GM23338 (cell line): ENCODE measurements around the gene UPF2. TPM values are rescaled to one million over a fixed set of nuclear protein-coding genes. Genes with fewer than 3 reads are reported as not detected.

Experiments used
- ATAC-seq: fragments of 200-7000 bp; cut with Tn5 transposase; 3 replicates; pipeline ENCODE4 v1.9.1; 2020
- DNase-seq: peaks from one replicate; pipeline ENCODE4 v3.0.0-alpha.2; 2015; ENCODE audit warnings: low spot score
- H2AFZ ChIP-seq: fragments of 200-600 bp; sonication (generic); 2 replicates; pipeline ENCODE4 v1.8.0; 2016; ENCODE audit warnings: antibody characterized with exemption, mild to moderate bottlenecking, moderate library complexity
- H3F3A ChIP-seq: fragments of 200-600 bp; sonication (generic); replicated peaks from 2 replicates; pipeline ENCODE4 v1.8.0; 2017; ENCODE audit warnings: antibody characterized with exemption, mixed run types, low read depth
- H3K27ac ChIP-seq: fragments of 200-600 bp; sonication (generic); 2 replicates; pipeline ENCODE4 v1.6.1; 2016; ENCODE audit warnings: low read depth
- H3K27me3 ChIP-seq: fragments of 200-600 bp; sonication (generic); 2 replicates; pipeline ENCODE4 v1.8.0; 2016; ENCODE audit warnings: mild to moderate bottlenecking, mixed run types, moderate library complexity; ENCODE audit not compliant: insufficient read depth
- H3K36me3 ChIP-seq: fragments of 200-600 bp; sonication (generic); 2 replicates; pipeline ENCODE4 v1.8.0; 2016; ENCODE audit warnings: mild to moderate bottlenecking; ENCODE audit not compliant: insufficient read depth
- H3K4me1 ChIP-seq: fragments of 200-600 bp; sonication (generic); 2 replicates; pipeline ENCODE4 v1.8.0; 2016; ENCODE audit warnings: mild to moderate bottlenecking, moderate library complexity; ENCODE audit not compliant: insufficient read depth
- H3K4me2 ChIP-seq: fragments of 200-600 bp; sonication (generic); 2 replicates; pipeline ENCODE4 v1.7.1; 2017; ENCODE audit warnings: mixed run types
- H3K4me3 ChIP-seq: fragments of 200-600 bp; sonication (generic); 2 replicates; pipeline ENCODE4 v1.6.1; 2016; ENCODE audit warnings: mixed run types
- H3K79me2 ChIP-seq: fragments of 200-600 bp; sonication (generic); replicated peaks from 2 replicates; pipeline ENCODE4 v1.8.0; 2017; ENCODE audit warnings: mild to moderate bottlenecking; ENCODE audit not compliant: insufficient read depth
- H3K9me2 ChIP-seq: fragments of 200-600 bp; sonication (generic); 2 replicates; pipeline ENCODE4 v1.8.0; 2017; ENCODE audit not compliant: insufficient read depth
- H4K20me1 ChIP-seq: fragments of 200-600 bp; sonication (generic); replicated peaks from 2 replicates; pipeline ENCODE4 v1.8.0; 2017; ENCODE audit warnings: mild to moderate bottlenecking; ENCODE audit not compliant: insufficient read depth
- H3K27ac Mint-ChIP-seq: 2 replicates; pipeline ENCODE4 v1.8.0; 2020; ENCODE audit warnings: inconsistent platforms, mild to moderate bottlenecking, moderate library complexity, mixed read lengths
- H3K27me3 Mint-ChIP-seq: 3 replicates; pipeline ENCODE4 v1.8.0; 2022; ENCODE audit warnings: low read depth, mild to moderate bottlenecking, moderate library complexity, mixed read lengths, inconsistent platforms; ENCODE audit not compliant: insufficient read depth, poor library complexity
- H3K36me3 Mint-ChIP-seq: 3 replicates; pipeline ENCODE4 v1.8.0; 2021; ENCODE audit warnings: low read depth, mild to moderate bottlenecking, inconsistent platforms, moderate library complexity, mixed read lengths
- H3K4me1 Mint-ChIP-seq: 3 replicates; pipeline ENCODE4 v1.8.0; 2020; ENCODE audit warnings: mild to moderate bottlenecking, inconsistent platforms, mixed read lengths
- H3K4me3 Mint-ChIP-seq: 3 replicates; pipeline ENCODE4 v1.8.0; 2021; ENCODE audit warnings: moderate library complexity, mild to moderate bottlenecking, inconsistent platforms, mixed read lengths
- H3K9me3 Mint-ChIP-seq: 3 replicates; pipeline ENCODE4 v1.8.0; 2020; ENCODE audit warnings: moderate library complexity, mild to moderate bottlenecking, inconsistent platforms, mixed read lengths
- EZH2 ChIP-seq: fragments of 200-600 bp; sonication (generic); IDR thresholded peaks from one replicate; pipeline ENCODE4 v1.8.0; 2017; ENCODE audit warnings: antibody characterized with exemption, mild to moderate bottlenecking, low read depth; ENCODE audit not compliant: unreplicated experiment
- JUNB ChIP-seq: IDR thresholded peaks from one replicate; pipeline ENCODE4 v1.6.1; 2016; ENCODE audit warnings: antibody characterized with exemption; ENCODE audit not compliant: unreplicated experiment
- STAT1 ChIP-seq: IDR thresholded peaks from one replicate; pipeline ENCODE4 v1.6.1; 2016; ENCODE audit warnings: antibody characterized with exemption; ENCODE audit not compliant: unreplicated experiment
- ZNF114 ChIP-seq: fragments of 250-450 bp; sonication (Bioruptor Pico); IDR thresholded peaks from 2 replicates; pipeline ENCODE4 v1.5.0; 2020; ENCODE audit warnings: mild to moderate bottlenecking, moderate library complexity
- polyA plus RNA-seq: library from polyadenylated mRNA; unstranded; fragments of >200 nt; fragmentation: Nextera tagmentation; extraction: Ambion mirVana; gene quantifications from 2 replicates; pipeline ENCODE4 v1.2.1, GENCODE V29; 2016
- total RNA-seq: library from RNA; depleted of rRNA; stranded (reverse); fragments of >200 nt; shearing (Covaris generic); gene quantifications from 2 replicates; pipeline ENCODE4 v1.2.3, GENCODE V29; 2014
- TF ChIP-seq, protein P1 (sequence below): IDR thresholded peaks from one replicate; pipeline ENCODE4 v1.6.1; 2018; ENCODE audit warnings: antibody characterized with exemption; ENCODE audit not compliant: unreplicated experiment
- TF ChIP-seq, protein P2 (sequence below): fragments of 250-450 bp; sonication (Bioruptor Pico); IDR thresholded peaks from 2 replicates; pipeline ENCODE4 v1.5.0; 2020; ENCODE audit warnings: mild to moderate bottlenecking, moderate library complexity
- TF ChIP-seq, protein P3 (sequence below), 2 experiments: fragments of 200-600 bp in 1 of 2; sonication (generic) in 1 of 2; conservative IDR thresholded peaks; 2 replicates each; pipeline versions ENCODE4 v1.5.1 to v1.6.1; 2016 to 2017; ENCODE audit warnings: antibody characterized with exemption in 2 of 2, low read depth in 2 of 2, mild to moderate bottlenecking in 2 of 2, moderate library complexity in 1 of 2
- TF ChIP-seq, protein P4 (sequence below): IDR thresholded peaks from 2 replicates; pipeline ENCODE4 v1.6.1; 2016; ENCODE audit warnings: antibody characterized with exemption

UPF2 gene
- total and polyA plus RNA-seq, 2 experiments from 2014 or later: 29.0 to 78.5 TPM

DNA sequence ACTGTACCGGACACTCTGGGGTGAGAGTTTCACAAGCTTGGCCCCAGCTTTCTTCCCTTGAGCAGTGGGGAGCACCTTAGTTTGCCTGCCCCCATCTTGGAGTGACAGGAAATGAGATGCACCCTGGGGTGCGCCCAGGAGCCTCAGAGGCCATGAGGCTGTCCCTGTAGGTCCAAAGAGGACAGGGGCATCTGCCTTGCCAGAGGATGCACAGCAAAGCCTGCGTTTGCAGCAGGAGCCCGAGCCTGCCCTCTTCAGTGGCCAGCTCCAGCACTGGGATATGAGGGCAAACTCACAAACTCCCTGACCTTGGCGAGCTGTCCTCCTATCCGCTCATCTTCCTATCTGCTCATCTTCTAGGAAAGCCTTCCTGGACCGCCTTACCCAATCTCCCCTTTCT lies 140.0 kb downstream of the UPF2 start:
- H3K27ac Mint-ChIP-seq: no peak overlapping the region
- no peak for ATAC-seq
- TF ChIP-seq, protein P1, sequence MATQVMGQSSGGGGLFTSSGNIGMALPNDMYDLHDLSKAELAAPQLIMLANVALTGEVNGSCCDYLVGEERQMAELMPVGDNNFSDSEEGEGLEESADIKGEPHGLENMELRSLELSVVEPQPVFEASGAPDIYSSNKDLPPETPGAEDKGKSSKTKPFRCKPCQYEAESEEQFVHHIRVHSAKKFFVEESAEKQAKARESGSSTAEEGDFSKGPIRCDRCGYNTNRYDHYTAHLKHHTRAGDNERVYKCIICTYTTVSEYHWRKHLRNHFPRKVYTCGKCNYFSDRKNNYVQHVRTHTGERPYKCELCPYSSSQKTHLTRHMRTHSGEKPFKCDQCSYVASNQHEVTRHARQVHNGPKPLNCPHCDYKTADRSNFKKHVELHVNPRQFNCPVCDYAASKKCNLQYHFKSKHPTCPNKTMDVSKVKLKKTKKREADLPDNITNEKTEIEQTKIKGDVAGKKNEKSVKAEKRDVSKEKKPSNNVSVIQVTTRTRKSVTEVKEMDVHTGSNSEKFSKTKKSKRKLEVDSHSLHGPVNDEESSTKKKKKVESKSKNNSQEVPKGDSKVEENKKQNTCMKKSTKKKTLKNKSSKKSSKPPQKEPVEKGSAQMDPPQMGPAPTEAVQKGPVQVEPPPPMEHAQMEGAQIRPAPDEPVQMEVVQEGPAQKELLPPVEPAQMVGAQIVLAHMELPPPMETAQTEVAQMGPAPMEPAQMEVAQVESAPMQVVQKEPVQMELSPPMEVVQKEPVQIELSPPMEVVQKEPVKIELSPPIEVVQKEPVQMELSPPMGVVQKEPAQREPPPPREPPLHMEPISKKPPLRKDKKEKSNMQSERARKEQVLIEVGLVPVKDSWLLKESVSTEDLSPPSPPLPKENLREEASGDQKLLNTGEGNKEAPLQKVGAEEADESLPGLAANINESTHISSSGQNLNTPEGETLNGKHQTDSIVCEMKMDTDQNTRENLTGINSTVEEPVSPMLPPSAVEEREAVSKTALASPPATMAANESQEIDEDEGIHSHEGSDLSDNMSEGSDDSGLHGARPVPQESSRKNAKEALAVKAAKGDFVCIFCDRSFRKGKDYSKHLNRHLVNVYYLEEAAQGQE: no peak
- TF ChIP-seq, protein P2, sequence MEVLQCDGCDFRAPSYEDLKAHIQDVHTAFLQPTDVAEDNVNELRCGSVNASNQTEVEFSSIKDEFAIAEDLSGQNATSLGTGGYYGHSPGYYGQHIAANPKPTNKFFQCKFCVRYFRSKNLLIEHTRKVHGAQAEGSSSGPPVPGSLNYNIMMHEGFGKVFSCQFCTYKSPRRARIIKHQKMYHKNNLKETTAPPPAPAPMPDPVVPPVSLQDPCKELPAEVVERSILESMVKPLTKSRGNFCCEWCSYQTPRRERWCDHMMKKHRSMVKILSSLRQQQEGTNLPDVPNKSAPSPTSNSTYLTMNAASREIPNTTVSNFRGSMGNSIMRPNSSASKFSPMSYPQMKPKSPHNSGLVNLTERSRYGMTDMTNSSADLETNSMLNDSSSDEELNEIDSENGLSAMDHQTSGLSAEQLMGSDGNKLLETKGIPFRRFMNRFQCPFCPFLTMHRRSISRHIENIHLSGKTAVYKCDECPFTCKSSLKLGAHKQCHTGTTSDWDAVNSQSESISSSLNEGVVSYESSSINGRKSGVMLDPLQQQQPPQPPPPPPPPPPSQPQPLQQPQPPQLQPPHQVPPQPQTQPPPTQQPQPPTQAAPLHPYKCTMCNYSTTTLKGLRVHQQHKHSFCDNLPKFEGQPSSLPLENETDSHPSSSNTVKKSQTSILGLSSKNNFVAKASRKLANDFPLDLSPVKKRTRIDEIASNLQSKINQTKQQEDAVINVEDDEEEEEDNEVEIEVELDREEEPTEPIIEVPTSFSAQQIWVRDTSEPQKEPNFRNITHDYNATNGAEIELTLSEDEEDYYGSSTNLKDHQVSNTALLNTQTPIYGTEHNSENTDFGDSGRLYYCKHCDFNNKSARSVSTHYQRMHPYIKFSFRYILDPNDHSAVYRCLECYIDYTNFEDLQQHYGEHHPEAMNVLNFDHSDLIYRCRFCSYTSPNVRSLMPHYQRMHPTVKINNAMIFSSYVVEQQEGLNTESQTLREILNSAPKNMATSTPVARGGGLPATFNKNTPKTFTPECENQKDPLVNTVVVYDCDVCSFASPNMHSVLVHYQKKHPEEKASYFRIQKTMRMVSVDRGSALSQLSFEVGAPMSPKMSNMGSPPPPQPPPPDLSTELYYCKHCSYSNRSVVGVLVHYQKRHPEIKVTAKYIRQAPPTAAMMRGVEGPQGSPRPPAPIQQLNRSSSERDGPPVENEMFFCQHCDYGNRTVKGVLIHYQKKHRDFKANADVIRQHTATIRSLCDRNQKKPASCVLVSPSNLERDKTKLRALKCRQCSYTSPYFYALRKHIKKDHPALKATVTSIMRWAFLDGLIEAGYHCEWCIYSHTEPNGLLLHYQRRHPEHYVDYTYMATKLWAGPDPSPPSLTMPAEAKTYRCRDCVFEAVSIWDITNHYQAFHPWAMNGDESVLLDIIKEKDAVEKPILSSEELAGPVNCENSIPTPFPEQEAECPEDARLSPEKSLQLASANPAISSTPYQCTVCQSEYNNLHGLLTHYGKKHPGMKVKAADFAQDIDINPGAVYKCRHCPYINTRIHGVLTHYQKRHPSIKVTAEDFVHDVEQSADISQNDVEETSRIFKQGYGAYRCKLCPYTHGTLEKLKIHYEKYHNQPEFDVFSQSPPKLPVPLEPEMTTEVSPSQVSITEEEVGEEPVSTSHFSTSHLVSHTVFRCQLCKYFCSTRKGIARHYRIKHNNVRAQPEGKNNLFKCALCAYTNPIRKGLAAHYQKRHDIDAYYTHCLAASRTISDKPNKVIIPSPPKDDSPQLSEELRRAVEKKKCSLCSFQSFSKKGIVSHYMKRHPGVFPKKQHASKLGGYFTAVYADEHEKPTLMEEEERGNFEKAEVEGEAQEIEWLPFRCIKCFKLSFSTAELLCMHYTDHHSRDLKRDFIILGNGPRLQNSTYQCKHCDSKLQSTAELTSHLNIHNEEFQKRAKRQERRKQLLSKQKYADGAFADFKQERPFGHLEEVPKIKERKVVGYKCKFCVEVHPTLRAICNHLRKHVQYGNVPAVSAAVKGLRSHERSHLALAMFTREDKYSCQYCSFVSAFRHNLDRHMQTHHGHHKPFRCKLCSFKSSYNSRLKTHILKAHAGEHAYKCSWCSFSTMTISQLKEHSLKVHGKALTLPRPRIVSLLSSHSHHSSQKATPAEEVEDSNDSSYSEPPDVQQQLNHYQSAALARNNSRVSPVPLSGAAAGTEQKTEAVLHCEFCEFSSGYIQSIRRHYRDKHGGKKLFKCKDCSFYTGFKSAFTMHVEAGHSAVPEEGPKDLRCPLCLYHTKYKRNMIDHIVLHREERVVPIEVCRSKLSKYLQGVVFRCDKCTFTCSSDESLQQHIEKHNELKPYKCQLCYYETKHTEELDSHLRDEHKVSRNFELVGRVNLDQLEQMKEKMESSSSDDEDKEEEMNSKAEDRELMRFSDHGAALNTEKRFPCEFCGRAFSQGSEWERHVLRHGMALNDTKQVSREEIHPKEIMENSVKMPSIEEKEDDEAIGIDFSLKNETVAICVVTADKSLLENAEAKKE (CRISPR knock-in tag): no peak
- TF ChIP-seq, protein P3, sequence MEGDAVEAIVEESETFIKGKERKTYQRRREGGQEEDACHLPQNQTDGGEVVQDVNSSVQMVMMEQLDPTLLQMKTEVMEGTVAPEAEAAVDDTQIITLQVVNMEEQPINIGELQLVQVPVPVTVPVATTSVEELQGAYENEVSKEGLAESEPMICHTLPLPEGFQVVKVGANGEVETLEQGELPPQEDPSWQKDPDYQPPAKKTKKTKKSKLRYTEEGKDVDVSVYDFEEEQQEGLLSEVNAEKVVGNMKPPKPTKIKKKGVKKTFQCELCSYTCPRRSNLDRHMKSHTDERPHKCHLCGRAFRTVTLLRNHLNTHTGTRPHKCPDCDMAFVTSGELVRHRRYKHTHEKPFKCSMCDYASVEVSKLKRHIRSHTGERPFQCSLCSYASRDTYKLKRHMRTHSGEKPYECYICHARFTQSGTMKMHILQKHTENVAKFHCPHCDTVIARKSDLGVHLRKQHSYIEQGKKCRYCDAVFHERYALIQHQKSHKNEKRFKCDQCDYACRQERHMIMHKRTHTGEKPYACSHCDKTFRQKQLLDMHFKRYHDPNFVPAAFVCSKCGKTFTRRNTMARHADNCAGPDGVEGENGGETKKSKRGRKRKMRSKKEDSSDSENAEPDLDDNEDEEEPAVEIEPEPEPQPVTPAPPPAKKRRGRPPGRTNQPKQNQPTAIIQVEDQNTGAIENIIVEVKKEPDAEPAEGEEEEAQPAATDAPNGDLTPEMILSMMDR (conservative IDR thresholded peaks at IDR 0.05; ENCODE audit: low read depth in 2 of 2): no peak
- TF ChIP-seq ZNF114 (no peak), JUNB (no peak), STAT1 (no peak), EZH2 (no peak)
- TF ChIP-seq, protein P4, sequence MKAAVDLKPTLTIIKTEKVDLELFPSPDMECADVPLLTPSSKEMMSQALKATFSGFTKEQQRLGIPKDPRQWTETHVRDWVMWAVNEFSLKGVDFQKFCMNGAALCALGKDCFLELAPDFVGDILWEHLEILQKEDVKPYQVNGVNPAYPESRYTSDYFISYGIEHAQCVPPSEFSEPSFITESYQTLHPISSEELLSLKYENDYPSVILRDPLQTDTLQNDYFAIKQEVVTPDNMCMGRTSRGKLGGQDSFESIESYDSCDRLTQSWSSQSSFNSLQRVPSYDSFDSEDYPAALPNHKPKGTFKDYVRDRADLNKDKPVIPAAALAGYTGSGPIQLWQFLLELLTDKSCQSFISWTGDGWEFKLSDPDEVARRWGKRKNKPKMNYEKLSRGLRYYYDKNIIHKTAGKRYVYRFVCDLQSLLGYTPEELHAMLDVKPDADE: no peak
- Histone ChIP-seq H3K79me2 (no peaks in the 10 kb centered on the region), H3K4me1 (0 out of 2 replicates have a peak, but pooled peaks cover 4% of the 10 kb centered on the region), H3K27me3 (no peaks in the 10 kb centered on the region), H4K20me1 (no peaks in the 10 kb centered on the region), H3K27ac (no peak overlapping the region), H2AFZ (peak overlapping the region; percentile 80), H3F3A (no peaks in the 10 kb centered on the region), H3K9me2 (no peaks in the 10 kb centered on the region), H3K36me3 (no peaks in the 10 kb centered on the region), H3K4me2 (no peak overlapping the region), H3K4me3 (no peak overlapping the region)
- no peaks in the 10 kb centered on the region for H3K36me3 Mint-ChIP-seq
- DNase-seq: no peak
- H3K4me1 Mint-ChIP-seq: peaks cover 12% of the 10 kb centered on the region
- H3K9me3 Mint-ChIP-seq: no peaks in the 10 kb centered on the region
- H3K4me3 Mint-ChIP-seq: no peak overlapping the region
- peaks cover 11% of the 10 kb centered on the region for H3K27me3 Mint-ChIP-seq
